ENCODE data around the gene ARFGEF3.

ARFGEF3 gene

DNA sequence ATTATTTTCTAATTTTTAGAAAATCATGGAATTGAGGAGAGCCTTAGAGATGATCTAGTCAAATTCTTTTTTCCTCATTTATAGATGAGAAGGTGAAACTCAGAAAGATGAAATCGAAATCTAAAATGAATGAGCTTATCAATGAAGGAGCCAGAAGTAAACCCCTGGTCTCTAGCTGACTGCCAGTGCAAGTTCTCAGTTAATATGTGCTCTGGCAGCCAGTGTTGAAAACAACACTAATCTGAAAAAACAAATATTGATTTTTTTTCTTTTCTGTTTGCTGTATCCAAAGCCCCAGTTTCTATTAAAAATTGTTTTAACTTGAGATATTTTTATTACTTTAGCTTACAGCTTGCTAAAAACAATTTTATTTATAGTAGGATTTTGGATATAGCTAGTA, 78.0 kb downstream of the ARFGEF3 start:
- no peak overlapping the region for H3K4me3 ChIP-seq (ENCODE audit: low read depth, low read length)
- TF ChIP-seq, protein P1, sequence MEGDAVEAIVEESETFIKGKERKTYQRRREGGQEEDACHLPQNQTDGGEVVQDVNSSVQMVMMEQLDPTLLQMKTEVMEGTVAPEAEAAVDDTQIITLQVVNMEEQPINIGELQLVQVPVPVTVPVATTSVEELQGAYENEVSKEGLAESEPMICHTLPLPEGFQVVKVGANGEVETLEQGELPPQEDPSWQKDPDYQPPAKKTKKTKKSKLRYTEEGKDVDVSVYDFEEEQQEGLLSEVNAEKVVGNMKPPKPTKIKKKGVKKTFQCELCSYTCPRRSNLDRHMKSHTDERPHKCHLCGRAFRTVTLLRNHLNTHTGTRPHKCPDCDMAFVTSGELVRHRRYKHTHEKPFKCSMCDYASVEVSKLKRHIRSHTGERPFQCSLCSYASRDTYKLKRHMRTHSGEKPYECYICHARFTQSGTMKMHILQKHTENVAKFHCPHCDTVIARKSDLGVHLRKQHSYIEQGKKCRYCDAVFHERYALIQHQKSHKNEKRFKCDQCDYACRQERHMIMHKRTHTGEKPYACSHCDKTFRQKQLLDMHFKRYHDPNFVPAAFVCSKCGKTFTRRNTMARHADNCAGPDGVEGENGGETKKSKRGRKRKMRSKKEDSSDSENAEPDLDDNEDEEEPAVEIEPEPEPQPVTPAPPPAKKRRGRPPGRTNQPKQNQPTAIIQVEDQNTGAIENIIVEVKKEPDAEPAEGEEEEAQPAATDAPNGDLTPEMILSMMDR (IDR thresholded peaks at IDR 0.05; ENCODE audit: borderline replicate concordance, insufficient read depth, low read depth, low read length): no peak

DNA sequence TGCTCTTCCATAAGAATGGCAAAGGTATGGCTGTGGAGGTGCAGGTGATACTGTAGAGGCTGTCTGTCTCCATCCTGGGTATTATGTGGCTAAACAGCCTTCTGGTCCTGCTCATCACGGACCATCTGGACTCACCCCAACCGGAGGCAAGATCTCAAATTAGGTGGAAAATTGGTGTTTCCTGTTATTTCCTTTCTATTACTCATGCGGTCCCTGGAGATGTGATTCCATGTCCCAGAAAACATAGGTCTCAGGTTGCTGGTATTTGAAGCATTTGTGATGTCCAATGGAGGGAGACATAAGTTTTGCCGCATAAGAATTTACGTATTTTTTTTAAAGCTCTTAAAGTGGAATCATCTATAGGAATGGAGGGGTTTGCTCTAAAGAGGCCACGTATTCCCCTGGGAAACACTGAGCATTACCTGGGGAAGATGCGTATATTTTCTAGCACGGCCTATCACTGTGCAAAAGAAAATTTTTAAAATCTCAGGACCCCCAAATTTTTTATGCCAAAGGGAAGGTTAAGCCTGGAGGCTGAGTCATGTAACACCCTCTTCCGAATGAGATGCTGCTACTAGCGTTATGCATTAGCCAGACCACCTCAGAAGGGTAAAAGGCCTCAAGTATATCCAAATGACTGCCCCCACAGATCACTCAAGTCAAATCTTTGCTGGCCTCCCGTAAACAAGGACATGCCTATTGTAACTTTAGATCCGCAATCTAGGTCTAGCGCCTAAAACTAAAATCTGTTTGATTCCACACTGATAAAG, 78.9 kb downstream of the ARFGEF3 start:
- TF ChIP-seq, protein P1 (IDR thresholded peaks at IDR 0.05; ENCODE audit: borderline replicate concordance, insufficient read depth, low read depth, low read length): no peak

GRCh38 chr6:138241381-138241780, 79.6 kb downstream of the ARFGEF3 start:
- TF ChIP-seq, protein P1 (IDR thresholded peaks at IDR 0.05; ENCODE audit: borderline replicate concordance, insufficient read depth, low read depth, low read length): no peak
- H3K4me3 ChIP-seq (ENCODE audit: low read depth, low read length): no peak overlapping the region

More for the DNA sequence above, 78.9 kb downstream of the ARFGEF3 start:
- H3K4me3 ChIP-seq (ENCODE audit: low read depth, low read length): no peak overlapping the region

GRCh38 chr6:138241934-138242333, 80.2 kb downstream of the ARFGEF3 start:
- no peak overlapping the region for H3K4me3 ChIP-seq (ENCODE audit: low read depth, low read length)
- TF ChIP-seq, protein P1 (IDR thresholded peaks at IDR 0.05; ENCODE audit: borderline replicate concordance, insufficient read depth, low read depth, low read length): no peak

DNA sequence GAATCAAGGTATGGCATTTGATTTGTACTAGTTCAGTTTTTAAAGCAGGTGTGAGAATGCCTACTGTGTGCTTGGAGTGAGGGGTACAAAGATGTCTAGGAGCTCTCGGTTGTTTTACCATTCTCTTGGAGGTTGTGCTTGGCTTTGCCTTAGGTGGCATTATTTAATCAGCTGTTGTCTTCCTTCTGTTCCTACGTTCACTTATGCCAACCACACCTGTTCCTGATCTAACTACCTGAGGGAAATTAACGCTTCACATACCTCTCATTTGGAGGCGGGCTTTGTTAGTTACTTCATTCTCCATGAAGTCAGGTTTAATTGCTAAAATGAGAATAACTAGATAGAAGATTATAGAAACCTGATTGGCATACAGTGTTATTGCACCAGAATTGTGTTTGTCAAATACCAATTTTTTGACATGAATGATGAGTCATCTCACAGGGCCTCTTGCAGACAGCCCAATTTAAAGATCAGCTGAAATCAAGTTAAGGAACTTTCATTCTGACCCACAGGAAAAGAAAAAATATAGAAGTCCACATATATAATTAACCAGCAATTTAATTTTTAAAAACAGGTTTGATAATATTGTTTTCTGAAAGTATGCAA, 81.4 kb downstream of the ARFGEF3 start:
- H3K4me3 ChIP-seq (ENCODE audit: low read depth, low read length): no peak overlapping the region
- TF ChIP-seq, protein P1 (IDR thresholded peaks at IDR 0.05; ENCODE audit: borderline replicate concordance, insufficient read depth, low read depth, low read length): no peak

DNA sequence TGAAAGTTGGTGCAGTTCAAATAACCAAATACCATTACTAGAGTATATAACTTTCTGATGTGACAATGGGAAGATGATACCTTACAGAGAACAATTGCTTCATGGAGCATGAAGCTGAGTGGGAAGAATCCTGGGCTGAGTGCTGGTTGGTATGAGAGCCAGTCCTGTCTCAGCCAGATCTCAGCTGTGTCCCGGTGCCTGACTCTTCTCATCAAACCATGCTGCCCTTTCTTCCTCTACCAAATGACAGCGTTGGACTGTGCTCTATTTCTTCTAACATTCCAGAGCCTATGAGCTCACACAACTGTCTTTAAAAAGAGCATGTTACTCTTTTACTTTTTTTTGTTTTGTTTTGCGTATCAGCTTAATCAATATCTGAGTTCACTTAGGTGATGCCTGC, 84.0 kb downstream of the ARFGEF3 start:
- TF ChIP-seq, protein P1 (IDR thresholded peaks at IDR 0.05; ENCODE audit: borderline replicate concordance, insufficient read depth, low read depth, low read length): no peak
- H3K4me3 ChIP-seq (ENCODE audit: low read depth, low read length): no peak overlapping the region

Data from GM12875 (cell line).